Measurements from ENCODE around the gene CCDC159.
"Not testable (repeated sequence)": the region's sequence is repeated elsewhere in the genome, so short reads cannot be mapped to it uniquely, and the experiment has no call there.

CCDC159 gene, protein sequence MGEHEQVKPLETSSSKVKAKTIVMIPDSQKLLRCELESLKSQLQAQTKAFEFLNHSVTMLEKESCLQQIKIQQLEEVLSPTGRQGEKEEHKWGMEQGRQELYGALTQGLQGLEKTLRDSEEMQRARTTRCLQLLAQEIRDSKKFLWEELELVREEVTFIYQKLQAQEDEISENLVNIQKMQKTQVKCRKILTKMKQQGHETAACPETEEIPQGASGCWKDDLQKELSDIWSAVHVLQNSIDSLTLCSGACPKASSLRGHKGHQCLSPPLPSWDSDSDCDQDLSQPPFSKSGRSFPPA

DNA sequence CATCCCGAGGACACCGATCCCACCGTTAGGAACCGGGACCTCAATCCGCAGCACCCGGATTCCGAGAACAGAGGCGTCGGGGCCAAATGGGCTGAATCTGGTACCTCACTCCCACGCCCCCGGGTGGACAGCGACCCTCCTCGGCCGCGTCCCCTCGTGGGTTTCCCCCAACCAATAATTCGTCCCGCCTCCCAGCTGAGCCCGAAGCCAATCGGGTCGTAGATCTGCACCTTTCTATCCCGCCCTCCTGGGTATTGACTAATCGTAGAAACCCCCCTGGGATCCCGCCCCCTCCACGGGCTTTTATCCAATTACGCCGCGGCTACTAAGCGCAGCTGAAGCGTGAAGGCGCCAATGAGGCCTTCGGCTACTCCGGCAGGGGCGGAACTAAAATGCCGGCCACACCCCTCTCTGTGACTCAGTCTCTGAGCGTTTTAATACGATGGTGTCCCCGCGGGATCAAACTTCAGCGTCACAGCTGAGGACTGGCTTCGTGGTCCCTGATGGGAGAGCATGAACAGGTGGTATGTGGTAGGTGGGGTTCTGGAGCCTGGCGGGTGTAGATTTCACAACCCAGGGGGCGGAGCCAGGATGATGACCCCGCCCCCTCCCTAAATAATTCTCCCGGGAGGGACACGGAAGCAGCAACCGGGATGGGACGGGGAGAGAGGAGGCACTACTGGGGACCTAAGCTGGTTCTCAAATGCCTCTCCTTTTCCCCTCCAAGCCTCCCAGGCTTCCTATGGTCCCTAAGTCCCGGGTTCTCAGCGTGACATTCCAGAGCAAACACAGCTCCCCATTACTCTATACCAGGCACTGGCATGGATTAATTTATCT lies at the start of gene CCDC159, which contains the start of gene TMEM205:
TSS of gene CCDC159 (plus strand) at position 416 of the 837 bp plus-strand sequence. CDS start at position 504, 88 bp downstream.
TSS of gene TMEM205 (minus strand) at position 165 of the 837 bp plus-strand sequence. CDS start 649 bp downstream, outside the sequence.
- DNase-seq: peak; percentile 99

GRCh38 chr19:11299946-11300810 lies 46.1 kb upstream of the CCDC159 start:
- DNase-seq: no peak

DNA sequence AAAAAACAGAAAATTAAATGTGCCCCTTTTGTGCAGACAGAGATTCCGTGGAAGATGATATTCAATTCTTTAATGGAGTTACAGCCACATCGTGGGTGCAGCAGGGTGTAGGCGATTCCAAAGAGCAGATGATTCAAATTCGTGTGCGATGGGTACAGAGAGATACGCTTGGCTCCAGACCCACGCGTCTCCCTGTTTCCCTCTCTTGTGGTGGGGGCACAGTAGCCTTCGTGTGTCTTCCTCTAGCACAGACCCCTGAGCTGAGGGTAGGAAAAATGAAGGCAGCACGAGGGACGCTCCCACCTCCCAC lies 45.6 kb upstream of the CCDC159 start:
- no peak for DNase-seq

- no peak for DNase-seq
These were observed 41.4 kb upstream of the CCDC159 start for GRCh38 chr19:11304936-11305335.

- DNase-seq: no peak
These were observed 40.0 kb upstream of the CCDC159 start for GRCh38 chr19:11306337-11306736.

GRCh38 chr19:11320278-11320995 lies 25.9 kb upstream of the CCDC159 start:
- DNase-seq: not testable (repeated sequence)

DNA sequence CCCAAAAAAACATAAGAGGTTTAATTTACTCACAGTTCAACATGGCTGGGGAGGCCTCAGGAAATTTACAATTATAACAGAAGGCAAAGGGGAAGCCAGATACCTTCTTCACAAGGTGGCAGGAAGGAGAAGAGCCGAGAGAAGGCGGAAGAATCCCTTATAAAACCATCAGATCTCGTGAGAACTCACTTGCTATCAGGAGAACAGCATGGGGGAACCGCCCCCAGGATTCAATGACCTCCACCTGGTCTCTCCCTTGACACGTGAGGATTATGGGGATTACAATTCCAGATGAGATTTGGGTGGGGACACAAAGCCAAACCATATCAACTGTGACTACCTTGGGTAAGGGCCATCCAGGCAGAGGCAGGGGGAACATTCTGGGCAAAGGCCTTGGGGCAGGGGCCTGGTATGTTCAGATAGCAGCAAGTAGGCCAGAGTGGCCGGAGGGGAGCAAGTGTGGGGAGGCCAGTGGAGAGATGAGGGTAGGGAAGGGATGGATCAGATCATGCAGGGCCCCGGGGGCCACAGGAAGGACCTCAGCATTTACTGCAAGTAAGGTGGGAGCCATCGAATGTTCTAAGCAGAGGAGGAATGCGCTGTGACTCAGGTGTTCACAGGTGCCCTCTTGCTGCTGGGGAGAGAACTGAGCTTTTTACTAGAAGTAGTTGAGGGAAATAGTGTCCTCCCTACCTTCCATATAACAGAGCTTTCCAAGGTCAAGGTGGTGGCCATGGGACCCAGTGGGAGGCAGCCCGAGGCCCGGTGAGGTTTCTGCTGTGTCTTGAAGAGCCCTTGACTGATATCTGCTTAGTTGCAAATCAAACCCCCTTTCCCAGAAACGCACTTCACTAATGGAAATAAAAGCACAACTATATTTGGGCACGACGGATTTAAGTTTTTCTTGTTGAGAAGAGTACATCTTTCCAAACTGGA lies 24.9 kb upstream of the CCDC159 start:
- DNase-seq: no peak

DNA sequence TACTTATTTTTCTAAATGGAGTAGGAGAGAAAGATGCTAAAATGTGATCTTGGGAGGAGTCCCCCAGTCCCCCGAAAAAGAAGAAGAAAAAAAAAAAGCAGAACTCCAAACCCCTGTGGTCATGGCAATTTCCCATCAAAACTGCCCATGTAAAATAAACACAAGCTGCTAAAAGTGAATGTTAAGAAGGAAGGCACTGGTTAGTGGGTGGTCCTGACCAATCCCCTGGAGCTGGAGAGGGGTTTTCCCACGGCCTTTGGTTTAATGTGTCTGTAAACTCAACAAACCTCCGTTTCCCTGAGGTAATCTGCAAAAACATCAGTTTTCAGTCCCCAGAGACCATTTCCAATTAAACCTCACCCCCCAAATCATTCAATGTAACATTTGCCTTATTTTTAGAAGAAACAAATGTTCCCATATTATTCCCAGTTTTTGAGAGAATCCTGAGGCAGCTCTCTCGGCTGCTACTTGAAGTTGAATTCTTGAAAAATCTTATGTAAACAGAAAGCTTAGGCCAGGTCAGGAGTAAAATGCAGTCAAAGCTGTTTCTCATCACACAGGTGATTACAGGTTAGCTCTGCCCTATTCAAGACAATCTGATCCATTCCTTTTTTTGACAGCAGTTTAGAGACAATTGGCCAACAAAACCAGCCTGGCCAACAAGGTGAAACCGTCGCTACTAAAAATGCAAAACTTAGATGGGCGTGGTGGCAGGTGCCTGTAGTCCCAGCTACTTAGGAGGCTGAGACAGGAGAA lies 23.9 kb upstream of the CCDC159 start:
- no peak for DNase-seq

GRCh38 chr19:11323601-11324078 lies 22.7 kb upstream of the CCDC159 start:
- DNase-seq: no peak

- DNase-seq: peak; percentile 33
These were observed 22.1 kb upstream of the CCDC159 start for GRCh38 chr19:11324079-11324661.

GRCh38 chr19:11324748-11325389 lies 21.4 kb upstream of the CCDC159 start:
- no peak for DNase-seq

DNA sequence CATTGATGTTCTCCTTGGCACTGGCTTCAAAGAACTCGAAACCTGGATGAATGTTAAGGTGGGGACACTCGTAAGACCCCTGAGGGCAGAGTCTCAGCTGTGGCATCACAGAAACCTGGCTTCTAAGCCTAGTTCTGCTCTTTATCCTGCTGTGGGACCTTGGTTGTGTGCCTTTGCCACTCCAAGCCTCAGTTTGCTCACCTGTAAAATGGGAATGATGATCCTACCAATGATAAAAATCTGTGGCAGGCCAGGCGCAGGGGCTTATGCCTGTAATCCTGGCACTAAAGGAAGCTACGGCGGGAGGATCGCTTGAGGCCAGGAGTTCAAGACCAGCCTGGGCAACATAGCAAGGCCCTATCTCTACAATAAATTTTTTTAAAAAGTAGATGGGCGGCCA lies 20.8 kb upstream of the CCDC159 start:
- DNase-seq: no peak

- DNase-seq: no peak
These were observed 16.2 kb upstream of the CCDC159 start for GRCh38 chr19:11330127-11330526.

DNA sequence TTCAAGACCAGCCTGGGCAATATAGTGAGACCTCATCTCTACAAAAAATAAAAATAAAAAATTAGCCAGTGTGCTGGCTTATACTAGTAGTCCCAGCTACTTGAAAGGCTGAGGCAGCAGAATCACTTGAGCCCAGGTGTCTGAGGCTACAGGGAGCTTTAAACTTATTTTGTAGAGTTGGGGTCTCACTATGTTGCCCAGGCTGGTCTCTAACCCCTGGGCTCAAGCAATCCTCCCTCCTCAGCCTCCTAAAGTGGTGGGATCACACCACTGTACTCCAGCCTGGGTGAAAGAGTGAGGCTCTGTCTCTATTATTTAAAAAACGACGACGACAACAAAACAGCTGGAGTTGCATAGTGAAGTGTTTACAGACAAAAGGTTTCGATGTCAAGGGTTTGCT lies 14.8 kb upstream of the CCDC159 start:
- no peak for DNase-seq

GRCh38 chr19:11332822-11333221 lies 13.5 kb upstream of the CCDC159 start:
- DNase-seq: no peak

DNA sequence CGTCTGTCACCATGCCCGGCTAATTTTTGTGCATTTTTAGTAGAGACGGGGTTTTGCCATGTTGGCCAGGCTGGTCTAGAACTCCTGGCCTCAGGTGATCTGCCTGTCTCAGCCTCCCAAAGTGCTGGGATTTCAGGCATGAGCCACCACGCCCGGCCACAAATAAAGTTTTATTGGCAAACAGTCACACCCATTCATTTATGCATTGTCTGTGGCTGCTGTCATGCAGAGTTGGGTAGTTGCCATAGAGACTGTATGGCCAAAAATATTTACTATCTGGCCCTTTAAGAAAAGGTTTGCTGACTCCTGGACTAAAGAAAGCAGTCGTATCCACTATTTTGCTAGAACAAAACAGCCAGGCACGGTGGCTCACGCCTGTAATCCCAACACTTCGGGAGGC lies 12.5 kb upstream of the CCDC159 start:
- not testable (repeated sequence) for DNase-seq

DNA sequence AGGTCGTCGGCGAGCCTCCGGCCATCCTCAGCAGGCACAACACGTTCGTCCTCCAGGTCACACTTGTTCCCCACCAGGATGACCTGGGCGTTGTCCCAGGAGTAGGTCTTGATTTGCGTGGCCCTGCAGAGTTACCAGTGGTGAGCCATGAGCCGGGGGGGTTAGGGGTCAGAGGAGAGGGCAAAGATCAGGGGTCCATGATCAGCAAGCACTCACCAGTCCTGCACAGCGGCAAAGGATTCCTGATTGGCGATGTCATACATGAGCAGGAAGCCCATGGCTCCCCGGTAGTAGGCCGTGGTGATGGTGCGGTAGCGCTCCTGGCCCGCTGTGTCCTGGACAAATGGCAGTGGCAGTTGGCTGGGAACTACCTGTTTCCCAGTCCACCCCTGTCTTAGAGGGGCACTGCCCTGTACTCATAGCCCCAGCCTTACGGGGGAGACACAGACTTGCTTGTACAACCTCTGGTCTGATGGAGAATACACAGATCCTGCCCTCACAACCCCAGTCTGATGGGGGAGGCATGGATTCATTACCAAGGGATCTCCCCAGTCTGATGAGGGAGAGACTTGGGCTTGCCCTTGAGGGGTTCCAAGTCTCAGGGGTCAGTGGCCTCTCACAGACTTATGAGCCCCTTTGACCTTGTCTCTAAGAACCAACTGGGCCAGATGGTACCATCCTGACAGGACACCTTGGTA lies 10.7 kb upstream of the CCDC159 start:
- DNase-seq: no peak

- no peak for DNase-seq
These were observed 9.2 kb upstream of the CCDC159 start for GRCh38 chr19:11337080-11337479.

DNA sequence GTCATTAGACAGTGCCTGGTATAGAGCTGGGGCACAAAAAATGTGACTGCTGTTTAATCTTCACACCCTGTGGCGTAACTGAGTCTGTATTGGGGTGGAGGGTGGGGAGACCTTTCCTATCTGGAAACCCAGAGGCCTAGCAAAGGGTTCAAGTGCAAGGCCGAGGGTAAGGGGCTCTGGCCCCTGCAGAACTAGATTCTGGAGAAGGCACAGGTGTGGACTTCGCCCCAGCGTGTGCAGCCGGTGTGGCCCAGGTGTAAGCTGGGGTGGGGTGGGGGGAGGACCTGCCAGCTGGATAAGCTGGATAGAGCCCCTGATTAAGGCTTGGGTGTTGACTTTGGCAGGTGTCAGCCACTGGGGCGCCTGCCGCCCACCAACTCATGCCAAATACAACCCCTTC lies 8.2 kb upstream of the CCDC159 start:
- DNase-seq: no peak
